SIG-M5 (cell line): Measurements from ENCODE around the gene SETDB2.
"Not testable (repeated sequence)": the region's sequence is repeated elsewhere in the genome, so short reads cannot be mapped to it uniquely, and the experiment has no call there.

Experiments
- DNase-seq: peaks from one replicate; lab custom pipeline; 2025; lab: John Stamatoyannopoulos, UW

The SETDB2 gene

GRCh38 chr13:49464621-49465325, 20.7 kb downstream of the SETDB2 start:
- no peak for DNase-seq

GRCh38 chr13:49466292-49466838, 22.3 kb downstream of the SETDB2 start:
- DNase-seq, result no peak

- DNase-seq, result no peak
These were observed 28.1 kb downstream of the SETDB2 start for GRCh38 chr13:49472186-49472585.

GRCh38 chr13:49476529-49476928, 32.5 kb downstream of the SETDB2 start:
- DNase-seq, result no peak

GRCh38 chr13:49481788-49482187, 37.7 kb downstream of the SETDB2 start:
- DNase-seq, result no peak

- no peak for DNase-seq
These were observed 44.5 kb downstream of the SETDB2 start for GRCh38 chr13:49488563-49488962.

GRCh38 chr13:49494645-49495044, 50.6 kb downstream of the SETDB2 start:
- no peak for DNase-seq

GRCh38 chr13:49495783-49496762, 52.0 kb downstream of the SETDB2 start, which contains the start of gene PHF11:
PHF11 (plus strand) TSS chr13:49495953; CDS start chr13:49496002, 49 bp downstream.
- DNase-seq, result peak; percentile 22

GRCh38 chr13:49496837-49497236, 52.8 kb downstream of the SETDB2 start:
- DNase-seq, result not testable (repeated sequence)

- DNase-seq, result no peak
These were observed 53.2 kb downstream of the SETDB2 start for GRCh38 chr13:49497272-49497671.

- DNase-seq, result no peak
These were observed 54.1 kb downstream of the SETDB2 start for GRCh38 chr13:49498206-49498605.

GRCh38 chr13:49499889-49500660, 56.0 kb downstream of the SETDB2 start:
- no peak for DNase-seq

GRCh38 chr13:49502954-49503353, 58.9 kb downstream of the SETDB2 start:
- DNase-seq, result no peak

- no peak for DNase-seq
These were observed 59.9 kb downstream of the SETDB2 start for GRCh38 chr13:49503951-49504350.

- DNase-seq, result no peak
These were observed 68.5 kb downstream of the SETDB2 start for GRCh38 chr13:49512578-49512977.

- DNase-seq, result no peak
These were observed 72.4 kb downstream of the SETDB2 start for GRCh38 chr13:49516467-49516866.

GRCh38 chr13:49517461-49517860, 73.4 kb downstream of the SETDB2 start:
- DNase-seq, result no peak

- DNase-seq, result no peak
These were observed 77.2 kb downstream of the SETDB2 start for GRCh38 chr13:49521224-49521623.

- no peak for DNase-seq
These were observed 80.8 kb downstream of the SETDB2 start for GRCh38 chr13:49524740-49525501.

- no peak for DNase-seq
These were observed 83.0 kb downstream of the SETDB2 start for GRCh38 chr13:49527123-49527522.

- no peak for DNase-seq
These were observed 84.1 kb downstream of the SETDB2 start for GRCh38 chr13:49528161-49528560.
